BE2C (cell line): ENCODE measurements around the gene EPG5.

Experiments used
- DNase-seq: peaks from one replicate; pipeline ENCODE4 v3.0.0-alpha.2; 2020
- H3K27me3 ChIP-seq: fragments of 250-450 bp; sonication (Bioruptor Pico); 2 replicates; pipeline ENCODE4 v1.5.1; 2020; ENCODE audit warnings: mild to moderate bottlenecking
- H3K36me3 ChIP-seq: fragments of 250-450 bp; sonication (Bioruptor Pico); 2 replicates; pipeline ENCODE4 v1.5.1; 2020; ENCODE audit warnings: mild to moderate bottlenecking
- H3K4me1 ChIP-seq: fragments of 250-450 bp; sonication (Bioruptor Pico); 2 replicates; pipeline ENCODE4 v1.5.1; 2020
- H3K4me3 ChIP-seq: 2 replicates; pipeline ENCODE4 v1.5.1; 2011; ENCODE audit warnings: low read depth, low read length
- H3K9me3 ChIP-seq: fragments of 250-450 bp; sonication (Bioruptor Pico); 2 replicates; pipeline ENCODE4 v1.5.1; 2020
- CTCF ChIP-seq: IDR thresholded peaks from 2 replicates; pipeline ENCODE4 v1.5.1; 2012; ENCODE audit warnings: mild to moderate bottlenecking, low read depth, low read length

Gene EPG5

DNA sequence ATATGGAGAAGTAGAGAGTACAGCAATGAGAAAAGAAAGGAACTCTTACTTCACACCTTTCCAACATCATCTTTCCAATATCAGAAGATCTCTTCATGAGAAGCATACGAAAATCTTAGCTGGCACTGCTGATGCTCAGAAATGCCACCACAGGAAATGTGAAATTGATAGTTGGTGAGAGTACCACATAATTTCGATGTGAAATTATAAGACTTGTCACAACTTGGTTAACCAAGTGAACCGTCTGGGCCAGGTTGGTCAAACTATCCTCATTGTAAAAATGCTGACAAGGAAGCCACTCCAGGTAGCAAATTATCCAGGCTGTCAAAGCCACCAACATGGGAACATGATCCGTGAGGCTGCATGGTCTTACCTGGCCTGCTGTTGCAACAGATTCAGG lies 66.5 kb downstream of the EPG5 start:
- H3K27me3 ChIP-seq: no peaks in the 10 kb centered on the region
- H3K9me3 ChIP-seq: no peaks in the 10 kb centered on the region
- H3K36me3 ChIP-seq: no peaks in the 10 kb centered on the region
- H3K4me3 ChIP-seq: no peak overlapping the region
- TF ChIP-seq CTCF: no peak
- H3K4me1 ChIP-seq: no peaks in the 10 kb centered on the region
- DNase-seq: no peak

- no peaks in the 10 kb centered on the region for H3K27me3 ChIP-seq
- no peak for TF ChIP-seq CTCF
- H3K4me3 ChIP-seq: no peak overlapping the region
- no peaks in the 10 kb centered on the region for H3K9me3 ChIP-seq
- H3K36me3 ChIP-seq: no peaks in the 10 kb centered on the region
- DNase-seq: no peak
- H3K4me1 ChIP-seq: no peaks in the 10 kb centered on the region
Observed at GRCh38 chr18:45896991-45897390, 70.1 kb downstream of the EPG5 start.

- DNase-seq: no peak
- H3K36me3 ChIP-seq: no peaks in the 10 kb centered on the region
Observed at GRCh38 chr18:45896452-45896851, 70.7 kb downstream of the EPG5 start.

GRCh38 chr18:45895339-45895738 lies 71.8 kb downstream of the EPG5 start:
- no peaks in the 10 kb centered on the region for H3K36me3 ChIP-seq
- DNase-seq: no peak
- TF ChIP-seq CTCF: no peak
- no peak overlapping the region for H3K4me3 ChIP-seq
- no peaks in the 10 kb centered on the region for H3K4me1 ChIP-seq
- H3K27me3 ChIP-seq: no peaks in the 10 kb centered on the region
- H3K9me3 ChIP-seq: no peaks in the 10 kb centered on the region

More at GRCh38 chr18:45896452-45896851, 70.7 kb downstream of the EPG5 start:
- no peaks in the 10 kb centered on the region for H3K27me3 ChIP-seq
- H3K4me1 ChIP-seq: no peaks in the 10 kb centered on the region
- no peak for TF ChIP-seq CTCF
- no peaks in the 10 kb centered on the region for H3K9me3 ChIP-seq
- no peak overlapping the region for H3K4me3 ChIP-seq

GRCh38 chr18:45894818-45895217 lies 72.3 kb downstream of the EPG5 start:
- H3K27me3 ChIP-seq: no peaks in the 10 kb centered on the region
- no peaks in the 10 kb centered on the region for H3K9me3 ChIP-seq
- H3K4me3 ChIP-seq: no peak overlapping the region
- H3K4me1 ChIP-seq: no peaks in the 10 kb centered on the region
- DNase-seq: no peak
- no peaks in the 10 kb centered on the region for H3K36me3 ChIP-seq
- no peak for TF ChIP-seq CTCF

DNA sequence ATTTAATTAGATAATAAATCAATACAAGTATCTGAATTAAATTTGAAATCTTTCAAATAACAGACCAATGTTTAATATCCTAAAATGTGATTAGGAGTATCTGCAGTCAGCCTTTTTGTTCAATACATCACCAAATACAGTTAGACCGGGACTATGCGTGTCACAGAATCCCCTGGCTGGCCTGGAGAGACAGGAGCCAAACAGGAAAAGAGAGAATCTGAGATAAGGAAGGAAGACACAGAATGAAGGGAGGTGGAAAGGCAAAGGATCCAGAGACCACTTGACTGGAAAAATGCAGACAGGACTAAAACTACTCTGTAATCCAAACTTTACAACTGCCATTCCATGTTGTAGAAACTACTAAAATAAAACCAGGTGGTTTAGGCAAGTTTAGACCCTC lies 75.3 kb downstream of the EPG5 start:
- H3K36me3 ChIP-seq: no peaks in the 10 kb centered on the region
- no peak for DNase-seq
- TF ChIP-seq CTCF: no peak
- H3K4me3 ChIP-seq: no peak overlapping the region
- H3K27me3 ChIP-seq: no peaks in the 10 kb centered on the region
- no peaks in the 10 kb centered on the region for H3K9me3 ChIP-seq
- H3K4me1 ChIP-seq: no peaks in the 10 kb centered on the region
